Measurements from ENCODE around the gene NKX1-2.

DNA sequence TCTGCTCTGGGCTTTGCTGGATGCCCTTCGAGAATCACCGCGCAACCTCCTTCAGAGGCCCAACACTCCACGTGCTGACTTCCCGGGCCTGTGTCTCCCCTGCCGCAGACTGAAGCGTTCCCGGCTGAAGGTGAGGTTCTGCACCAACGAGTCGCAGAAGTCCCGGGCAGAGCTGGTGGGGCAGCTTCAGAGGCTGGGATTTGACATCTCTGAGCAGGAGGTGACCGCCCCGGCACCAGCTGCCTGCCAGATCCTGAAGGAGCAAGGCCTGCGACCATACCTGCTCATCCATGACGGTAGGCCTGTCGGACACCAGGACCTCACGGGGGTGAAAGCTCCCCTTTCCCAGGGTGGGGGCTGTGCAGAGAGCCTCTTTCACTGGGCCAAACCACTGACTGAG, 34.2 kb upstream of the NKX1-2 start:
- no peak for TF ChIP-seq CTCF (conservative IDR thresholded peaks at IDR 0.05; ENCODE audit: low read length)
- no peak for TF ChIP-seq EZH2phosphoT487 (IDR thresholded peaks at IDR 0.05; ENCODE audit: borderline replicate concordance, low read depth, low read length)

All from OCI-LY7 (cell line).